Naive thymus-derived CD8-positive, alpha-beta T cell (primary cell): Measurements from ENCODE around the gene ZNF141. TPM values are rescaled to one million over a fixed set of nuclear protein-coding genes. Genes with fewer than 3 reads are reported as not detected.
A peak's percentile ranks its signal among the peaks of the same experiment; 100 is the strongest.
"Not testable (repeated sequence)": the region's sequence is repeated elsewhere in the genome, so short reads cannot be mapped to it uniquely, and the experiment has no call there.

Source experiments
- ATAC-seq, 2 donors: fragments of 150-1000 bp; cut with Tn5 transposase in 1 of 2; sonication (Bioruptor Pico), chemical (Tn5 transposase) in 1 of 2; 1 replicate in 1 of 2; 2 replicates in 1 of 2; pipeline ENCODE4 v1.10.0; 2021; ENCODE audit warnings: mild to moderate bottlenecking in 2 of 2, moderate library complexity in 2 of 2
- POLR2A ChIA-PET: fragments of 350-600 bp; sonication (Branson Sonifier 250); formaldehyde crosslinking; loops from one replicate; lab custom pipeline; 2021; ENCODE audit warnings: antibody characterized with exemption; lab: Charles Lee
- DNase-seq, 10 donors: peaks; one replicate each; pipeline versions ENCODE4 v3.0.0 to v3.0.0-alpha.2; 2020 to 2022
- H3K27ac Mint-ChIP-seq, 10 donors: one replicate each; pipeline ENCODE4 v1.8.0; 2020 to 2022; ENCODE audit warnings: mild to moderate bottlenecking in 10 of 10, mixed read lengths in 10 of 10, moderate library complexity in 4 of 10, inconsistent platforms in 1 of 10
- H3K27me3 Mint-ChIP-seq, 5 donors: one replicate each; pipeline ENCODE4 v1.8.0; 2021 to 2022; ENCODE audit warnings: mixed read lengths in 5 of 5
- H3K36me3 Mint-ChIP-seq, 3 donors: one replicate each; pipeline ENCODE4 v1.8.0; 2020 to 2022; ENCODE audit warnings: mixed read lengths in 3 of 3, mild to moderate bottlenecking in 2 of 3, inconsistent platforms in 1 of 3
- H3K4me1 Mint-ChIP-seq, 4 donors: one replicate each; pipeline ENCODE4 v1.8.0; 2021 to 2022; ENCODE audit warnings: mixed read lengths in 4 of 4
- H3K4me3 Mint-ChIP-seq, 10 donors: one replicate each; pipeline ENCODE4 v1.8.0; 2020 to 2022; ENCODE audit warnings: mild to moderate bottlenecking in 10 of 10, mixed read lengths in 10 of 10, moderate library complexity in 6 of 10, inconsistent platforms in 1 of 10
- H3K9me3 Mint-ChIP-seq, 9 donors: one replicate each; pipeline ENCODE4 v1.8.0; 2020 to 2022; ENCODE audit warnings: mixed read lengths in 9 of 9, mild to moderate bottlenecking in 3 of 9, inconsistent platforms in 1 of 9, moderate library complexity in 1 of 9
- microRNA-seq: library from miRNA; unstranded; fragments of <30 nt; microRNA quantifications from one replicate; pipeline ENCODE4 v1.2.0, GENCODE V29; 2022; ENCODE audit warnings: borderline microRNAs expressed
- polyA plus RNA-seq, 3 donors: library from polyadenylated mRNA; unstranded; fragments of 300-500 nt; fragmentation: Illumina TruSeq; gene quantifications; one replicate each; pipeline ENCODE4 v1.2.3, GENCODE V29; 2021
- total RNA-seq, 8 experiments: library from RNA in 2 of 8; stranded (reverse) in 2 of 8; gene quantifications; one replicate each; pipeline ENCODE4 v1.2.3 and lab custom pipeline; 2021 to 2026

The ZNF141 gene
- total and polyA plus RNA-seq, 5 experiments from 2014 or later: 11.6 to 69.4 (median 16.4) TPM

- Mint-ChIP-seq H3K27me3 (peaks cover 0 to 11% (median 0%) of the 10 kb centered on the region in 5 donors), H3K27ac (no peak overlapping the region), H3K9me3 (peaks cover 17 to 47% (median 45%) of the 10 kb centered on the region in 9 donors), H3K4me1 (no peaks in the 10 kb centered on the region), H3K36me3 (peaks cover 12 to 47% (median 45%) of the 10 kb centered on the region in 3 donors), H3K4me3 (no peak overlapping the region)
- DNase-seq: no peak
- no peak for ATAC-seq
- POLR2A ChIA-PET: no interaction called here
Measured at GRCh38 chr4:404006-404405, 66.4 kb downstream of the ZNF141 start.

GRCh38 chr4:408321-408720, 70.7 kb downstream of the ZNF141 start:
- H3K27ac Mint-ChIP-seq, POLR2A ChIA-PET, DNase-seq, H3K4me1 Mint-ChIP-seq, ATAC-seq: not testable (repeated sequence)
- Mint-ChIP-seq H3K36me3 (peaks cover 12 to 57% (median 57%) of the 10 kb centered on the region in 3 donors), H3K4me3 (peak overlapping the region in 1 of 10 donors; percentile 10), H3K27me3 (peaks cover 0 to 11% (median 0%) of the 10 kb centered on the region in 5 donors), H3K9me3 (peaks cover 22 to 90% (median 53%) of the 10 kb centered on the region in 9 donors)

GRCh38 chr4:422587-422986, 85.0 kb downstream of the ZNF141 start:
- no peak for ATAC-seq
- peaks cover 12 to 50% (median 45%) of the 10 kb centered on the region in 3 donors for H3K36me3 Mint-ChIP-seq
- no peak overlapping the region for H3K27ac Mint-ChIP-seq
- DNase-seq: no peak
- no peaks in the 10 kb centered on the region for H3K27me3 Mint-ChIP-seq
- H3K4me3 Mint-ChIP-seq: no peak overlapping the region
- POLR2A ChIA-PET: no interaction called here
- peaks cover 3 to 98% (median 27%) of the 10 kb centered on the region in 9 donors for H3K9me3 Mint-ChIP-seq
- H3K4me1 Mint-ChIP-seq: no peaks in the 10 kb centered on the region

Small RNA genes lying within 50 kb of the gene (microRNA-seq; reads per million reads assigned to microRNA genes)
- gene MIR571: not detected

Other genes starting within 250 kb of the ZNF141 start
- gene ZNF718, start 213.3 kb upstream of the ZNF141 start, total RNA-seq: 10 to 100 TPM; 19.4 to 23.3 TPM
- 1 to 10 TPM; 4.7 to 5.4 (median 5.1) TPM for gene ZNF718, start 213.3 kb upstream of the ZNF141 start, polyA plus RNA-seq
- gene ZNF732, start 32.3 kb upstream of the ZNF141 start, total RNA-seq: not detected
- gene ZNF732, start 32.3 kb upstream of the ZNF141 start, polyA plus RNA-seq: not detected
- gene ZNF721, start 161.3 kb downstream of the ZNF141 start, total RNA-seq: 10 to 100 TPM; 71.6 to 72.6 TPM
- 10 to 100 TPM; 44.7 to 46.1 (median 45.6) TPM for gene ZNF721, start 161.3 kb downstream of the ZNF141 start, polyA plus RNA-seq
- 100 to 1,000 TPM; 117 to 121 TPM for gene PIGG, start 161.4 kb downstream of the ZNF141 start, total RNA-seq
- 10 to 100 TPM; 20.9 to 25.7 (median 25.4) TPM for gene PIGG, start 161.4 kb downstream of the ZNF141 start, polyA plus RNA-seq
- not detected for gene TMEM271, start 238.5 kb downstream of the ZNF141 start, total RNA-seq
- not detected for gene TMEM271, start 238.5 kb downstream of the ZNF141 start, polyA plus RNA-seq